HepG2 (cell line): ENCODE measurements around the gene AUH. TPM values are rescaled to one million over a fixed set of nuclear protein-coding genes. Genes with fewer than 3 reads are reported as not detected.

ENCODE experiments used
- GABPB1 ChIP-seq: IDR thresholded peaks from 2 replicates; pipeline ENCODE4 v1.6.1; 2016; ENCODE audit warnings: mild to moderate bottlenecking, missing genetic modification reagents, moderate library complexity, missing compliant biosample characterization
- GATAD1 ChIP-seq: IDR thresholded peaks from 2 replicates; pipeline ENCODE4 v1.6.1; 2016; ENCODE audit warnings: missing genetic modification reagents, missing compliant biosample characterization
- HMG20A ChIP-seq: IDR thresholded peaks from 2 replicates; pipeline ENCODE4 v1.6.1; 2016; ENCODE audit warnings: borderline replicate concordance
- HNF4G ChIP-seq, 2 experiments: sonication (generic) in 1 of 2; formaldehyde crosslinking in 1 of 2; IDR thresholded peaks; 2 replicates each; pipeline versions ENCODE4 v1.4.0 to v1.6.1; 2011 to 2020; ENCODE audit warnings: borderline replicate concordance in 2 of 2, low read depth in 2 of 2, mild to moderate bottlenecking in 2 of 2, low read length in 1 of 2, missing genetic modification reagents in 1 of 2, moderate library complexity in 1 of 2
- MLX ChIP-seq: IDR thresholded peaks from 2 replicates; pipeline ENCODE4 v1.6.1; 2016
- MTA3 ChIP-seq: sonication (generic); formaldehyde crosslinking; IDR thresholded peaks from 2 replicates; pipeline ENCODE4 v1.4.0; 2020; ENCODE audit warnings: missing genetic modification reagents
- MZF1 ChIP-seq: sonication (generic); formaldehyde crosslinking; IDR thresholded peaks from 2 replicates; pipeline ENCODE4 v1.8.1; 2023; ENCODE audit warnings: mild to moderate bottlenecking, missing genetic modification reagents, borderline replicate concordance
- NR0B2 ChIP-seq: sonication (generic); formaldehyde crosslinking; IDR thresholded peaks from 2 replicates; pipeline ENCODE4 v1.4.0; 2020; ENCODE audit warnings: mild to moderate bottlenecking, missing genetic modification reagents
- SMYD3 ChIP-seq: sonication (generic); formaldehyde crosslinking; IDR thresholded peaks from 2 replicates; pipeline ENCODE4 v1.8.1; 2023; ENCODE audit warnings: mild to moderate bottlenecking, missing genetic modification reagents
- SNRNP70 ChIP-seq: fragments of 200-400 bp; formaldehyde crosslinking; IDR thresholded peaks from 2 replicates; pipeline ENCODE4 v1.6.1; 2017; ENCODE audit warnings: mild to moderate bottlenecking, low read depth, low read length, moderate library complexity
- TARDBP ChIP-seq: sonication (generic); formaldehyde crosslinking; IDR thresholded peaks from 2 replicates; pipeline ENCODE4 v1.8.0; 2022; ENCODE audit warnings: mild to moderate bottlenecking, missing genetic modification reagents
- THAP11 ChIP-seq: IDR thresholded peaks from 2 replicates; pipeline ENCODE4 v1.6.1; 2016; ENCODE audit warnings: missing biosample characterization, missing genetic modification reagents
- ZFP91 ChIP-seq: sonication (generic); formaldehyde crosslinking; IDR thresholded peaks from 2 replicates; pipeline ENCODE4 v1.9.0; 2022; ENCODE audit warnings: missing genetic modification reagents, mild to moderate bottlenecking, borderline replicate concordance
- ZMAT3 ChIP-seq: sonication (generic); formaldehyde crosslinking; conservative IDR thresholded peaks from 2 replicates; pipeline ENCODE4 v1.7.0; 2021; ENCODE audit warnings: missing genetic modification reagents
- ZNF264 ChIP-seq: sonication (generic); formaldehyde crosslinking; IDR thresholded peaks from 2 replicates; pipeline ENCODE4 v1.4.0; 2020; ENCODE audit warnings: missing genetic modification reagents
- ZNF280D ChIP-seq: sonication (generic); formaldehyde crosslinking; IDR thresholded peaks from 2 replicates; pipeline ENCODE4 v1.5.1; 2020; ENCODE audit warnings: mild to moderate bottlenecking, missing genetic modification reagents
- ZNF780A ChIP-seq: sonication (generic); formaldehyde crosslinking; IDR thresholded peaks from 2 replicates; pipeline ENCODE4 v1.8.0; 2022; ENCODE audit warnings: mild to moderate bottlenecking, missing genetic modification reagents, moderate library complexity
- ZNF83 ChIP-seq: sonication (generic); formaldehyde crosslinking; IDR thresholded peaks from 2 replicates; pipeline ENCODE4 v1.4.0; 2020; ENCODE audit warnings: missing genetic modification reagents, mild to moderate bottlenecking, borderline replicate concordance
- polyA plus RNA-seq, 8 experiments: library from polyadenylated mRNA; depleted of rRNA in 3 of 8; stranded (reverse) in 7 of 8; unstranded in 1 of 8; fragments of >200 nt; fragmentation: Illumina TruSeq in 4 of 8; extraction: Trizol in 4 of 8; gene quantifications; 2 replicates each; pipeline versions ENCODE4 v1.2.1 to v1.2.3, GENCODE V29; 2011 to 2016; ENCODE audit warnings: low read depth in 4 of 8, missing spikeins in 1 of 8, mixed read lengths in 1 of 8; ENCODE audit not compliant: insufficient read depth in 1 of 8
- total RNA-seq, 5 experiments: library from RNA; depleted of rRNA; stranded (reverse); fragments of >200 nt; fragmentation: Illumina TruSeq; extraction: Trizol; gene quantifications; 2 replicates each; pipeline ENCODE4 v1.2.3, GENCODE V29; 2016; ENCODE audit warnings: low read depth in 1 of 5

AUH gene
- total and polyA plus RNA-seq, 2 of the 13 experiments (the other 11 are each of a cell fraction or from before 2014, with no cell fraction given) = 25.8 to 31.9 TPM

GRCh38 chr9:91195372-91196012 is 166.2 kb downstream of the AUH start (continued):
- TF ChIP-seq ZNF280D (CRISPR knock-in tag) (no peak), ZMAT3 (peak; percentile 78), MLX (CRISPR knock-in tag) (peak; percentile 62; the same call in 1 of the 2 replicates), MZF1 (CRISPR knock-in tag) (no peak), MTA3 (CRISPR knock-in tag) (no peak), SMYD3 (CRISPR knock-in tag) (no peak), HMG20A (CRISPR knock-in tag) (peak; percentile 42; the same call in 1 of the 2 replicates), GABPB1 (CRISPR knock-in tag) (peak; percentile 81), SNRNP70 (no peak), ZFP91 (CRISPR knock-in tag) (no peak), THAP11 (CRISPR knock-in tag) (peak; percentile 33; the same call in 1 of the 2 replicates), NR0B2 (CRISPR knock-in tag) (no peak), ZNF780A (CRISPR knock-in tag) (no peak), ZNF264 (no peak), HNF4G (IDR thresholded peaks at IDR 0.05; ENCODE audit: borderline replicate concordance, low read depth, low read length) (no peak; the same call in 1 of the 2 replicates), HNF4G (CRISPR knock-in tag; IDR thresholded peaks at IDR 0.05; ENCODE audit: borderline replicate concordance, low read depth) (peak; percentile 49), GATAD1 (CRISPR knock-in tag) (no peak), TARDBP (CRISPR knock-in tag) (no peak), ZNF83 (no peak)
- TF ChIP-seq, all 625 proteins: peak for 158
